ENCODE measurements around the gene C19orf73.
"Not testable (repeated sequence)": the region's sequence is repeated elsewhere in the genome, so short reads cannot be mapped to it uniquely, and the experiment has no call there.

The C19orf73 gene

GRCh38 chr19:49152119-49152550 lies 33.2 kb upstream of the C19orf73 start:
- no peak overlapping the region for H3K4me3 ChIP-seq (ENCODE audit: low read length)
- TF ChIP-seq ZNF274 (IDR thresholded peaks at IDR 0.05; ENCODE audit: low read depth, low read length), result no peak

GRCh38 chr19:49151267-49152118 lies 32.5 kb upstream of the C19orf73 start:
- no peak for TF ChIP-seq ZNF274 (IDR thresholded peaks at IDR 0.05; ENCODE audit: low read depth, low read length)

GRCh38 chr19:49150944-49151243 lies 32.0 kb upstream of the C19orf73 start:
- no peak overlapping the region for H3K4me3 ChIP-seq (ENCODE audit: low read length)
- TF ChIP-seq ZNF274 (IDR thresholded peaks at IDR 0.05; ENCODE audit: low read depth, low read length), result no peak

More at GRCh38 chr19:49151267-49152118, 32.5 kb upstream of the C19orf73 start:
- H3K4me3 ChIP-seq (ENCODE audit: low read length), result no peak overlapping the region

GRCh38 chr19:49150106-49150943 lies 31.4 kb upstream of the C19orf73 start:
- TF ChIP-seq ZNF274 (IDR thresholded peaks at IDR 0.05; ENCODE audit: low read depth, low read length), result no peak
- H3K4me3 ChIP-seq (ENCODE audit: low read length), result peak overlapping the region; percentile 50; the same call in 1 of the 2 replicates

- TF ChIP-seq ZNF274 (IDR thresholded peaks at IDR 0.05; ENCODE audit: low read depth, low read length), result no peak
- peak overlapping the region; percentile 50; the same call in 1 of the 2 replicates for H3K4me3 ChIP-seq (ENCODE audit: low read length)
These were observed 30.7 kb upstream of the C19orf73 start for GRCh38 chr19:49149652-49150105.

DNA sequence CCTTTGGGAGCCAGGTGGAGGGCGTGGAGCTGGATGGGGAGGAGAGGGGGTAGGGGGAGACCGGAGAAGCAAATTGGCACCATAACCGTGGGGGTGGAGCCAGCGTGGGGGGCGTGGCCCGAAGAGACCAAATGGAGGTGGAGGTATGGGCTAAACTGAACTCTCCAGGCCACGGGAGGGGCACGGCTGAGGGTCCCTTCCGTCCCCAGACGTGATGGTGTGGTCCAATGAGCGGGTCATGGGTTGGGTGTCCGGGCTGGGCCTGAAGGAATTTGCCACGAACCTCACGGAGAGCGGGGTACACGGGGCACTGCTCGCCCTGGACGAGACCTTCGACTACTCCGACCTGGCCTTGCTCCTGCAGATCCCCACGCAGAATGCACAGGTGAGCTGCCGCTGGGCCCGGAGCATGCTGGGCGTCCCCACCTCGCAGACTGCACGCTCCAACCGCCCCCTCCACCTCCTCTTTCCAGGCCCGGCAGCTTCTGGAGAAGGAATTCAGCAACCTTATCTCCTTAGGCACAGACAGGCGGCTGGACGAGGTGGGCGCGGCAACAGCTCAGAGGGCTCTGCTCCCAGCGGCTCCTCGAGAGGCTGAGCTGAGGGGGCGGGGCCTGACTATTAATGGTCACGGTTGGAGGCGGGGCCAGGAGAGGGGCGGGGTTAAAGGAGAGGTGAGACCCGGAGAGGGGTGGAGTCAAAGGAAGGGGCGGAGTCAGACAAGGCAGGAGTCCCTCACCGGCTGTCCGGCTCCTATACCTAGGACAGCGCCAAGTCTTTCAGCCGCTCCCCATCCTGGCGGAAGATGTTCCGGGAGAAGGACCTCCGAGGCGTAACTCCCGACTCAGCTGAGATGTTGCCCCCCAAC lies 30.1 kb upstream of the C19orf73 start:
- no peak for TF ChIP-seq ZNF274 (IDR thresholded peaks at IDR 0.05; ENCODE audit: low read depth, low read length)
- peak overlapping the region; percentile 50; the same call in 1 of the 2 replicates for H3K4me3 ChIP-seq (ENCODE audit: low read length)

DNA sequence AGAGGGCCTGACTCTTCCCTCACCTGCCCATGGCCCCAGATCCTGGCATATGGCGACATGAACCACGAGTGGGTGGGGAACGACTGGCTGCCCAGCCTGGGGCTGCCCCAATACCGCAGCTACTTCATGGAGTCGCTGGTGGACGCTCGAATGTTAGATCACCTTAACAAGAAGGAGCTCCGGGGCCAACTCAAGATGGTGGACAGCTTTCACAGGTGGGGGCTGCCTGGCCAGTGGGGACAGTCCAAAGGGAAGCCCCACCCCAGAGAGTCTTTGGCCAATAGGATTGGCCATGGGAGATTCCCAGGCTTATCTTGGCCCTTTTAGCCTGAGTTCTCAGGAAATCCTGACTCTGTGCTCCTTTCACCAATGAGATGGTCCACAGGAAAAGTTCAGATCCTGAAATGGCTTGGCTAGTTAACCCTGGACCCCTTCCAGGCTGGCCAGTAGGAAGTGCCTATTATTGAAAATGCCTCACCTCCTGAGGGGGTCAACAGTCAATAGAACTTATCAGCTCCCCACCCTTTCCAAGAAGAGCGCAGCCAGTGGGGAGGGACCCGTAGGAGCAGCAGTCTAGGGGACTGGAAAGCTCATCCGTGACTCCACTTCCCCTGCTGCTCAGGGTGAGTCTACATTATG lies 29.2 kb upstream of the C19orf73 start:
- no peak overlapping the region for H3K4me3 ChIP-seq (ENCODE audit: low read length)
- no peak for TF ChIP-seq ZNF274 (IDR thresholded peaks at IDR 0.05; ENCODE audit: low read depth, low read length)

DNA sequence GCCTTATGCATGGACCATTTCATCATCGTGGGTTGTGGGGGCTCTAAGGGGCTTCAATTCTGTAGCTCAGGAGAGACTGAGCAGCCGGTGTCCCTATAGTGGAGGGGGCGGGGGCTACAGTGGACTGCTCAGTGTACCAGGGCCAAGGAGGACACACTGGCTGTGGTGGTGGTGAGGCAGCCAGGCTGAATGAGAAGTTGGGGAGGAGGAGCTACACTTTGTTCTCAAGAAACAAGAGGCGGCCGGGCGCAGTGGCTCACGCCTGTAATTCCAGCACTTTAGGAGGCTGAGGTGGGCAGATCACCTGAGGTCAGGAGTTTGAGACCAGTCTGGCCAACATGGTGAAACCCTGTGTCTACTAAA lies 27.4 kb upstream of the C19orf73 start:
- H3K4me3 ChIP-seq (ENCODE audit: low read length), result not testable (repeated sequence)

DNA sequence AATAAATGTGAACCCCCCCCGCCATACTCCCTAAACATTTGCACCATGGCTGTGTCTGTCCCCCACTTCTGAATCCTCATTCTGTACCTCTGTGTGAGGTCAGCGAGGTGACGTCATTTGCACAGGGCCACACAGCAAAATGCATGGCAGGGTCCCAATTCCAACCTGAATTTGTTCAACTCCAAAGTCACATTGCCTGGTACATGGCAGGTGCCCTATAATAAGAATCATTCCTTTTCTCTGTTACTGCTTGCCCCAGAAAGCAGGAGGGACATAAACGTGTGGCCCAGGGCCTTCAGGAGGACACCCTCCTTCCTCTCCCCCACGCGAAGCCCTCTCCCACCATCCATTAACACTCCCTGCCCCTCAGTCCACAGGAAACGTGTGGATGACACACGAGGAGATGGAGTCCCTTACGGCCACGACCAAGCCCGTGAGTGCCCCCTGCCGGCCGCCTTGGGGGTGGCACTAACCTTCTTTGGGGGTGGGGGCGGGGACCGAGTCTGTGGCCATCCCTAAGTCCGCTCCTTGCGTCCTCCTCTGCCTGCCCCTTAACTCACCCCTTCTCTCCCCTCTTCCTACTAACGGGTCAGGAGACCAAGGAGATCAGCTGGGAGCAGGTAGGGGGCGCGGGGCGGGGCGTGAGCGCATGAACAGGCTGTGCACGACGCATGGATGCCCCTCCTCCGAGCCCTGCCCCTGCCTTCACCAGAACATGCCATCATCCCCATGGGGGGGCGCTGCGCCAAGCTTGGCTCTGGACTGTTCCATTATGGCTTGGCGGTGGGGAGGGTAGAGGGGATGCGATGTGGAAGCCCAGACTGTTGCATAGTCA lies 26.8 kb upstream of the C19orf73 start:
- no peak for TF ChIP-seq ZNF274 (IDR thresholded peaks at IDR 0.05; ENCODE audit: low read depth, low read length)

DNA sequence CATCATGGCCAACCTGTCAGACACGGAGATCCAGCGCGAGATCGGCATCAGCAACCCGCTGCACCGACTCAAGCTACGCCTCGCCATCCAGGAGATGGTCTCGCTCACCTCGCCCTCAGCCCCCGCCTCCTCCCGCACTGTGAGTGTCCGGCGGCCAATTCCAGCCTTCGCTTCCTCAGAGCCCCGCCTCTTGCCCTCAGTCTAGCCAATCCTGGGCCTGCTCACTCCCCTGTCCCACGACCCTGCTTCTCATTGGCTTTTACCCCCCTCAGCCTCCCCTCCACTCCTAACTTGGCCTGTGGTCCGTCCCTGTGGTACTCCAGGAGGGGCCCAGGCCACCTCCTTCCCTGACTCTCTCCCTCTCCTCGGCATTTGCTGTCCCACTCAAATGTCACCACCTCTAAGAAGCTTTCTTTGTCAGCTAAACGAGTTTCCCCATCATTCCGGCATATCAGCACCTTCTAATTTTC lies 24.0 kb upstream of the C19orf73 start:
- no peak overlapping the region for H3K4me3 ChIP-seq (ENCODE audit: low read length)
- no peak for TF ChIP-seq ZNF274 (IDR thresholded peaks at IDR 0.05; ENCODE audit: low read depth, low read length)

More for the DNA sequence above, 26.8 kb upstream of the C19orf73 start:
- H3K4me3 ChIP-seq (ENCODE audit: low read length), result no peak overlapping the region

- no peak for TF ChIP-seq ZNF274 (IDR thresholded peaks at IDR 0.05; ENCODE audit: low read depth, low read length)
- no peak overlapping the region for H3K4me3 ChIP-seq (ENCODE audit: low read length)
These were observed 22.4 kb upstream of the C19orf73 start for GRCh38 chr19:49141352-49141751.

DNA sequence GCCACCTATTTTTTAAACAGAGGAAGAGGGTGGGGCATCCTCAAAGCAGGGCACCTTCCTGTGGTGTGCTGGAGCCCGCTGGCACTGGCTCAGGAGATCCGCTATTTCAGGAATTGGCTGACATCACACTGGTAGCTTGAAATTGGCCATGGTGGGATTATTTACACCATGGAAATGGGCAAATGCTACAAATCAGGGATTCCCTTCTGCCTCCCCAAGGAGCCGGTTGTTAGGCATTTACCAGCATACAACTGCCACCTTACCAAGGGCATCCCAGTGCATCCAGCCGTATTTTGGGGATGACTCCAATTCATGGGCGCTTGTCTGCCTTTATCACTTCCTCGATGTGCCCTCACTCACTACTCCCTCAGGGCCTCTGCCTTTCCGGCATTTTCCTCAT lies 22.0 kb upstream of the C19orf73 start:
- no peak overlapping the region for H3K4me3 ChIP-seq (ENCODE audit: low read length)
- no peak for TF ChIP-seq ZNF274 (IDR thresholded peaks at IDR 0.05; ENCODE audit: low read depth, low read length)

- H3K4me3 ChIP-seq (ENCODE audit: low read length), result no peak overlapping the region
- TF ChIP-seq ZNF274 (IDR thresholded peaks at IDR 0.05; ENCODE audit: low read depth, low read length), result no peak
These were observed 17.8 kb upstream of the C19orf73 start for GRCh38 chr19:49136771-49137171.
